Measurements from ENCODE around the gene ACADS.

DNA sequence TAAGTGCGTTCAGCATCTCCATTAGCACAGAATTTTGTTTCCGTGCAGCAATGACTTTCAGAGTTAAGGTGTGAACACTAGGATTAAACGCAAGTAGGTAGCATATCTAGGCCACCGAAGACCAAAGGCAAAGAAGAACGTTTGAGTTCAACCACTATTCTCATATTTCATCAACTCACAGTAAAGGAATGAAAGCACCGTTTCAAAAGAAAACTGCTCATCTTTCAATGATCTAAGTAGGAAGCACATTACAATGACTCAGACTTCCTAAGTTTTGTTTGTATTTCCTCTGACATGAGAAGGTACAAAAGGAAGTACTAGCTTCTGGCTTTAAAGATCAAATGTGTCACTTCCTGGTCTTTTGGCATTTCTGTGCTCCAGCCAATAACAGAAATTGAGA, 57.6 kb downstream of the ACADS start:
- TF ChIP-seq POLR2AphosphoS5 (IDR thresholded peaks at IDR 0.05; ENCODE audit: low read depth, low read length) (no peak), POLR2A (IDR thresholded peaks at IDR 0.05; ENCODE audit: low read depth, low read length) (no peak), POU2F2 (IDR thresholded peaks at IDR 0.05; ENCODE audit: low read depth, low read length) (no peak), TAF1 (IDR thresholded peaks at IDR 0.05; ENCODE audit: low read depth, low read length) (no peak), PAX5 (IDR thresholded peaks at IDR 0.05; ENCODE audit: insufficient read depth, low read length, severe bottlenecking) (no peak), SPI1 (IDR thresholded peaks at IDR 0.05; ENCODE audit: low read depth, low read length) (no peak)
